ENCODE measurements around the gene BCAN.

Gene BCAN

DNA sequence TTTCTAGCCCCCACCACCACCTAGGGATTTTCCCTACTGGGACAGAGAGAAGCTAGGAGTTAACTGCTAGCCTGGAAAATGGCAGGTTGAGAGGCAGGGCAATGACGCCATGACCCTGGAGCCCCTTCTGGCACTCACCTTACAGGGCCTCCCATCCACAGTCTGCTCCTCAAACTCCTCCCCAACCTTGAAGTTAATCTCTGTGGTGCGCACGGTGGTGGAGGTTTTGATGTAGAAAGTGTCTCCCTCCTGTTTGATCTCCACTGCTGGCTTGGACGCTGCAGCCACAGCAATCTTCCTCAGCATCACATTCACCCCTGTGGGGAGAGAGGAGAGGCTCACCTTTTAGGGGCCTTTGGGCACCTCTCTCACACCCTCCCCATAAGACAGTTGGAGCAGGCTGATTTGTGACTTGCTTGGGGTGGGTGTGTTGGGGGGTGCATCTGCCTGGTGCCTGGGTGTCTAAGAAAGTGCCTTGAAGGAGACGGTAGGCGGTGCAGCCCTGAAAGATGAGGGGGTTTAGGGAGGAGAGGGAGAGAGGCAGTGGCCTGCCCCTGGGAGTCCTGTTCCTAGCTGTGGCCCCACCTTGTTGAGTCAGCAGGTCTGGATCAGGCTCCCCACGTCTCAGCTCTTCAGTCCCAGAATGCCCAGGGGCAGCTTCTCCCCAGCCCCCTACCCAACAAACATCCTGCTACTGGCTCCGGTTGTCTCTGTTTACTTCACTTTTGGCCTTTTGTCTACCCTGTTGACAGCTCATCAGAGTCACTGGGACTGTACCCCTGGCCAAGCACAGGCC lies 59.0 kb downstream of the BCAN start:
- DNase-seq (ENCODE audit: low read depth in 2 of 2) = no peak

DNA sequence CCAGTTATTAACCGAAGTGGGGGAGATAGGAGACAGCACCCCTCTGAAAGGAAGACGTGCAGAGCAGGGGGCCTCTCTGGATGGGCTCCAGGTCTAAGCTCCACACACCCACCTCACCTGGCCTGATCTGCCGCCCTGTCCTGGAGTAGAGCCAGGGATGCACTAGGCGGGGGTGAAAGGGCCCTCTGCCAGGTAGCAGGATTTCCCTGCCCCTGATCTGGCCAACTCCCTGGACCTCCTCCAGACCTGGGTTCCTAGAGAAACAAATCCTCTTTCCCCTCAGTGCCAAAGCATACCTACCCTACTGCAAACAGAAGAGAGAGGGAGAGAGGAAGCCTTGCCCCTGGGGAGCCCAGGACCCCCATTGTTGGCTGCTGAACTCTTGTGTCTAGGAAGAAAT lies 61.4 kb downstream of the BCAN start:
- no peak for DNase-seq (ENCODE audit: low read depth in 2 of 2)

DNA sequence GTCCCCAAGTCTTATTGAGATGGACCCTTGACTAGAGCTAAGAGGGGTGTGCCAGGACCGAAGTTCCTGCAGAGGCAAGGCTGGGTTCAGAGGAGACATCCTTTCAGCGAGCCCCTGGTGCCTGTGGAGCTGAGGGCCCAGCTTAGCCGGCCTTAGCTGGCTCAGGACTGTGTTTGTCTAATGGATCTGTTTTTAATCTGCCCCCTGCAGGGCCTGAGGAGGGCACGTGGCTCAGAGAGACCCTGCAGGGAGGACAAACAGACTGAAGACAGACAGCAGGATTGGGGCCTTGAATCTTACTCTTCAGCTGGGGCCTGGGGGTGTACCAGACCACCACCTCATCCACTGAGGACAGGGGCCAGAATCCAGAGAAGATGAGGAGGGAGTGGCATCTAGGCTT lies 61.8 kb downstream of the BCAN start:
- DNase-seq (ENCODE audit: low read depth in 2 of 2) = no peak

DNA sequence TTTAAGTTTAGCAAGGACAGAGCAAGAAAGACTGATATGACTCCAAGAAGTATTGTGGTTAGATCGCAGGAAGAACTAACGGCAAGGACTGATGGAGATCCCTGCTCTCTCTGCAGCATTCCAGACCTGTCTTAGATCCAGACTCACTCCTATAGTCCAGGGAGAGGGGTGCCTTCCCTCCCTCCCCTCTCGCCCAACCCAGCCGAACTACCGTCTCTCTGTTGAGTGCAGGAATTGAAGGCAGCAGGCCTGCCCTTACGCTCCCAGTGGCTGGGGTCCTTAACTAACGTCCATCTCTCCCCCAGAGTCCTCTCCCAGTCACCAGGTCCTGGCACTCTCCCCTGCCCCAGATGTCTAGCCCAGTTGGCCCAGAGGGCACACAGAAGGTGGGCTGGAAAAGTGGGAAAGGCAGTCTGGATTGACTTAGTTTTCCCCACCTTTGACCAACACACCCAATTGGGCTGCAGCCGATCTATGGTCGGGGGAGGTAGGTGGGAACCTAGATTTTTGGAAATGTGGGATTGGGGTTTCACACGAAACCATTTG lies 62.3 kb downstream of the BCAN start:
- no peak for DNase-seq (ENCODE audit: low read depth in 2 of 2)

DNA sequence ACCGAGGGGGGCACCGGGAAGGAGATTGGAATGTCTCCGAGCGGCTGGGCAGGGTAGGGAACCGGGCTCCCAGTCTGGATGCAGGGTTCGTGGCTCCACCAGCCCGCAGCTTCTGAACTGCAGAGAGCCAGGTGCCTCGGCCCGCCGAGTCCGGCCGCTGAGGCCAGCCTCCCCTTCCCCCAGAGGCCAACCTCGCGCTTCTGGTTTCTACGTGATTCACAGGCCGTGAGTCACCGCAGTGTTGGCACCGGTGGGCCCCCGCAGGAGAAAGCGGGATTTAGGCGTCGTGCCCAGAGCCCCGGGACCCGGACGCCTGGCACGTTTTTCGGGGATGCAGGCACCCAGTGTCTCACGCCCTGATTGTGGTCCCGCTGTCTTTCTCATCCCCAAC lies 63.0 kb downstream of the BCAN start:
- DNase-seq (ENCODE audit: low read depth in 2 of 2) = peak in 1 of 2 experiments; percentile 28

DNA sequence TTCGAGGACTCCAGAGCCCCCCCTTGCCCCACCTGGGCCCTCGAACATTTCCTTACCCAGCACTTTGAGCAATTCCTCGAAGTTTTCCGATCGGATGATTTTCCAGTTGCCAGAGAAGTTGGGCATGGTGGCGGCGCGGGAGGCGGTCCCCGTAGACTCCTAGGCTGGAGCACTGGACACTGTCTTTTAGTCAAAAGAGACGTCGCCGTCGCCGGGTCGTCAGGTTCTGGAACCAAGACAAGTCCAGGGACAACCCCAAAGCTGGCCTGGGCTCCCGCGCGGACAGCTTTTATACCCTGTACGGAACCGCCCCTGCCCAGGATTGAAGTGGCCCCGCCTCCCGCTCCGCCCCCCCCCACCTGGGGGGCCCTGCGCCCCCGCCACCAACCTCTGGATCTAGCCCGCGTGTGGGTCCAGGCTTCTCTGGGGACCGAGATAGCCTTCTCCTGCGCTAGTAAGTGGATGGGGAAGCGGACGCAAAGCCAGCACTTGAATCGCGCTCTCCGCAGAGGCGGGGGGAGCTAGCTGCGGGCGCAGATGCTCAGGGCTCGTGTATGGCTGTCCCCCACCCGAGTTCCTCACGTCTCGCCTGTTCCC lies 63.5 kb downstream of the BCAN start, which contains the start of gene CRABP2:
CRABP2 (minus strand) TSS at position 263 of the 597 bp plus-strand sequence; CDS start at position 126, 137 bp downstream.
- DNase-seq (ENCODE audit: low read depth in 2 of 2) = peak in 1 of 2 experiments; percentile 15

DNA sequence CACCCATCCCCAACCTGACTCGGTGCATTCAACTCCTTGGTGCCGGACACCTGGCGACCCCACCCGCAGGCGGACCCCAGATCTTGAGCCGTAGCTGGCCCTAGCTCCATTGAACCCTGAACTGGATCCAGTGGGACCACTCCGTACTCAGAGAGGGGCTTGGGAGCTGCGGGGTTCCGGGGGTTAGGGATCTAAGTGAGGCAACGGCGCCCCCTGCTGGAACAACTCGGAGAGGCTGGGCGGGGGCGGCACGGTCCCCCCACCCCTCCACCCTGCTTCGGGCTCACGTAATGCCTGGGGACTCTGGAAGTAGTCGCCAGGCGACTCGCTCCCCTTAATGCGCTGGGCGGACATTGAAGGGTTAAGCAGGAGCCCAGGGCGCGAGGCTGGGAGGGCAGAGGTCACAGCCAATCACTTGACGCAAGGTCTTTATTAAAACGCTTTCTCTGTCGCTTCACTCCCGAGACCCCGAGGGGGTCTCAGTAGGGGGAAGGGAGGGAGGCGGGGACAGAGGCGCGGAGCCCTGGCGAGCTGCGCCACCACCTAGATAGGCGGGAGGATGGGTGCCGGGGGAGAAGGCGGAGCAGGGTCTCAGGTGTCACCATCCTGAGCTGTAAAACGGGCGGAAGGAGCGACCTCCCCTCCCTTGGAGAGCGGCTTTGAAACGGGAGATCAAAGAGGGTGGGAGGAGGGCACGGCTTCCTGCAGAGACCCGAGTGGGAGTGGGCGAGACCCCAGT lies 64.2 kb downstream of the BCAN start:
- DNase-seq (ENCODE audit: low read depth in 2 of 2) = peak; percentile 31 to 62

DNA sequence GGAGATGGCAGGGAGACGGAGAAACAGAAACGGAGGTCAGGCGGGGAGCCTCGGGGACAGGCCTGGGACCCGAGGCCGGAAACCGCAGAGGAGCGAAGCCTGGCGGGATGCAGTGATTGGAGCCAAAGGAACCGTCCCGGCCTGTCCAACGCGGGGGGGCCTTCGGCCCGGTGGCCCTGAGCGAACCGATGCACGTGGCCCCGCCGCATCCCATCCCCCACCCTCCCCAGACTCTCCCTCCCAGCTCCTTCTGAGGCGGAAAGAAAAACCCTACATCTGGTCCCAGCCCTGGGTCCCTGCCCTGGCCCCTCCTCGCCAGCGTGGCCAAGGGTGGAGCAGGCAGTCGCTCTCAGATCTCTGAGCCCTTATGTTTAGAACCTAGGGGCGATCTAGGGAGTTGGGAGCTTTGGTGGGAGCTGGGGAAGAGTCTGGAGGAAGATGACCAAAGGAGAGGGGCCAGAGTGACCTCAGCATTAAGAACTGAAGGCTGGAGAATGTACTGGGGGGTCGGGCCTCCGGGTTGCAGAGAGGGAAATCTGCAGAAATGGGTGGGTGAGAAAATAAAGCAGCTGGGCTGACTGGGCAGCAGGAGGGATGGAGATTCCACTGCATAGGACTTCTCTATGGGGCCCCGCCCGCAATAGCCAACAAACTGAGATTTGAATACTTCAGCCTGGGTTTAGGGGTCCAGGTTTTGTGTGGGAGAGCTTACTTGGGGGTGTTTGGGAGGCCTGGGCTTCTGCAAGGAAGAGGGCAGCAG lies 64.9 kb downstream of the BCAN start:
- no peak for DNase-seq (ENCODE audit: low read depth in 2 of 2)

DNA sequence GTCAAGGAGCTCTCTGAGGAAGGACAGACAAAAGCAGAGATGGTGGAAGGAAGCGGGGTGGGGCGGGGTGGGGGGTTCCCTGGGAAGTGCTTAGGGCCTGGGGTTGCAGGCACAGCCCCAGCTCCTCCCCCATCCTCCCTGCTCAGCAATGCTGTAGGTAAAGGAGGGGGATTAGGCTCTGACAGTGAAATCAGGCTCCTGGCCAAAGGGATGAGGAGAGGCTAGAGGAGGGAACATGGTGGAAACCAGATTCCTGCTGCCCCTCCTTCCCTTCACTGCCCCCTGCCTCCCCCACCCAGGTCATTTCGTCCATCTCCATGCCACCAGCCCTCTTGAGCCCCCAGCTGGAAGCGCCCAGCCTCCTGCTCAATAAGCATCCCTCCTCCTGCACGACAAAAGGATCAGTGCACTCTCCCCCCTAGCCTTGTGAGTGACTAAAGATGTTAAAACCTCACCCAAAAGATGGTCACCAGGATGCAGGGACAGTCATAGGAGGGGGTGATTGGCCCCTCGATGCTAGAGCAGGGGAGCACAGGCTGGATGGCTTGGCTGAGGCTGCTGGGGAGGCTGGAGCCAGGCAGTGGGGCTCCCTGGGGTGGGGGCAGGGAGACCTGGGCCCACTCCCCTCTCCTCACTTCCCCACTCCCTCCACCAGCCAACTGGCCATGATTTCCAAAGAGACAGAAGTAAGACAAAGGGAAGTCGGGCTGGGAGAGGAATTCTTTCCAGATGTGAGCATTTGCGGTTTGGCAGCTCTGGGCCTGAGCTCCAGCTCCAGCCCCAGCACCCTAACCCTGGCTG lies 65.7 kb downstream of the BCAN start:
- no peak for DNase-seq (ENCODE audit: low read depth in 2 of 2)

DNA sequence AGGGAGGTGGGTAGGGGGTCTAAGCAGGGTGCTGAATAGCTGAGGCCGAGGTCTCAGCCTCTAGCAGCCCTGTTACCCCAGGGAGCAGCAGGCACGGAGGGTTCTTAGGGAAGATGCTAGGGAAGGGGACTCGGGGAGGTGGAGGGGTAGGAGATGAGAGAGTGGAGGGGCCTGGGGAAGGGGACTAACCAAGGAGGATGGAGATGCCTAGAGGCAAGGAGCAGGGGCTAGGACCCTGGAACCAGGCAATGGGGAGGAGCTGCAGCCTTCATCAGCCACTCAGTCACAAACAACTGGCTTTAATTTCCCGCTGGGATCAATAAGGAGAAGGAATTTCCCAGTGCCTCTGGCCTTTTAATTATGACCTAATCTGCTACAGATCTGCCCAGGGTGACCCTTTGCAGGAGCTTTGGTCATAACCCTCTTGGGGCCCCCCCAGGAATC lies 66.3 kb downstream of the BCAN start:
- DNase-seq (ENCODE audit: low read depth in 2 of 2) = no peak

DNA sequence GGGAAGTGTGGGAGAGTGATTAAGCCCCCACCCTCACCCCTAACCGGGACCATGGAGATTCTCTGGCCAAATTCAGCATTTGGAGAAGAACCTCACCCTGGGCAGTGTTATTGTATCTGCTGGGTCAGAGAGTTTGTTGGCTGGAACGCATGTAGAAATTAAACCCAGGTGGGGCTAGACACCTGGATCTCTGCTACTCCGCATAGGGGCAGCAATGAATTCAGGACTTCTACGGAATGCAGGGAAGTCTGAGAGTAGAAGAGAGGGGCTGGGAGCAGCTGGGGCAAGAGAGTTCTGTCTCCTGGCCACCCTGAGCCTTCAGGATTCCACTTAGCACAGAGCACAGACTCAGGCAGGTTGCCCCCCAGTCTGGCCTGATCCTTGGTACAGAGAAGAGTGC lies 67.1 kb downstream of the BCAN start:
- no peak for DNase-seq (ENCODE audit: low read depth in 2 of 2)

Data from stimulated activated CD4-positive, alpha-beta T cell treated with anti-CD3 and anti-CD28 coated beads, Interleukin-12 subunit alpha, Interleukin-12 subunit beta, amount 100 ng/mL, for 24 hours (primary cell).